Measurements from ENCODE around the gene SORCS2. TPM values are rescaled to one million over a fixed set of nuclear protein-coding genes. Genes with fewer than 3 reads are reported as not detected.

The SORCS2 gene
- total and polyA plus RNA-seq, 2 of the 13 experiments (the other 11 are each of a cell fraction or from before 2014, with no cell fraction given), result 0.82 to 1.0 TPM

GRCh38 chr4:7676398-7676922 lies 484.1 kb downstream of the SORCS2 start (continued):
- TF ChIP-seq, protein P1, sequence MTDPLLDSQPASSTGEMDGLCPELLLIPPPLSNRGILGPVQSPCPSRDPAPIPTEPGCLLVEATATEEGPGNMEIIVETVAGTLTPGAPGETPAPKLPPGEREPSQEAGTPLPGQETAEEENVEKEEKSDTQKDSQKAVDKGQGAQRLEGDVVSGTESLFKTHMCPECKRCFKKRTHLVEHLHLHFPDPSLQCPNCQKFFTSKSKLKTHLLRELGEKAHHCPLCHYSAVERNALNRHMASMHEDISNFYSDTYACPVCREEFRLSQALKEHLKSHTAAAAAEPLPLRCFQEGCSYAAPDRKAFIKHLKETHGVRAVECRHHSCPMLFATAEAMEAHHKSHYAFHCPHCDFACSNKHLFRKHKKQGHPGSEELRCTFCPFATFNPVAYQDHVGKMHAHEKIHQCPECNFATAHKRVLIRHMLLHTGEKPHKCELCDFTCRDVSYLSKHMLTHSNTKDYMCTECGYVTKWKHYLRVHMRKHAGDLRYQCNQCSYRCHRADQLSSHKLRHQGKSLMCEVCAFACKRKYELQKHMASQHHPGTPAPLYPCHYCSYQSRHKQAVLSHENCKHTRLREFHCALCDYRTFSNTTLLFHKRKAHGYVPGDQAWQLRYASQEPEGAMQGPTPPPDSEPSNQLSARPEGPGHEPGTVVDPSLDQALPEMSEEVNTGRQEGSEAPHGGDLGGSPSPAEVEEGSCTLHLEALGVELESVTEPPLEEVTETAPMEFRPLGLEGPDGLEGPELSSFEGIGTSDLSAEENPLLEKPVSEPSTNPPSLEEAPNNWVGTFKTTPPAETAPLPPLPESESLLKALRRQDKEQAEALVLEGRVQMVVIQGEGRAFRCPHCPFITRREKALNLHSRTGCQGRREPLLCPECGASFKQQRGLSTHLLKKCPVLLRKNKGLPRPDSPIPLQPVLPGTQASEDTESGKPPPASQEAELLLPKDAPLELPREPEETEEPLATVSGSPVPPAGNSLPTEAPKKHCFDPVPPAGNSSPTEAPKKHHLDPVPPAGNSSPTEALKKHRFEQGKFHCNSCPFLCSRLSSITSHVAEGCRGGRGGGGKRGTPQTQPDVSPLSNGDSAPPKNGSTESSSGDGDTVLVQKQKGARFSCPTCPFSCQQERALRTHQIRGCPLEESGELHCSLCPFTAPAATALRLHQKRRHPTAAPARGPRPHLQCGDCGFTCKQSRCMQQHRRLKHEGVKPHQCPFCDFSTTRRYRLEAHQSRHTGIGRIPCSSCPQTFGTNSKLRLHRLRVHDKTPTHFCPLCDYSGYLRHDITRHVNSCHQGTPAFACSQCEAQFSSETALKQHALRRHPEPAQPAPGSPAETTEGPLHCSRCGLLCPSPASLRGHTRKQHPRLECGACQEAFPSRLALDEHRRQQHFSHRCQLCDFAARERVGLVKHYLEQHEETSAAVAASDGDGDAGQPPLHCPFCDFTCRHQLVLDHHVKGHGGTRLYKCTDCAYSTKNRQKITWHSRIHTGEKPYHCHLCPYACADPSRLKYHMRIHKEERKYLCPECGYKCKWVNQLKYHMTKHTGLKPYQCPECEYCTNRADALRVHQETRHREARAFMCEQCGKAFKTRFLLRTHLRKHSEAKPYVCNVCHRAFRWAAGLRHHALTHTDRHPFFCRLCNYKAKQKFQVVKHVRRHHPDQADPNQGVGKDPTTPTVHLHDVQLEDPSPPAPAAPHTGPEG (CRISPR knock-in tag; IDR thresholded peaks at IDR 0.05), result no peak
- no peak for TF ChIP-seq JDP2 (CRISPR knock-in tag; IDR thresholded peaks at IDR 0.05; ENCODE audit: borderline replicate concordance)

DNA sequence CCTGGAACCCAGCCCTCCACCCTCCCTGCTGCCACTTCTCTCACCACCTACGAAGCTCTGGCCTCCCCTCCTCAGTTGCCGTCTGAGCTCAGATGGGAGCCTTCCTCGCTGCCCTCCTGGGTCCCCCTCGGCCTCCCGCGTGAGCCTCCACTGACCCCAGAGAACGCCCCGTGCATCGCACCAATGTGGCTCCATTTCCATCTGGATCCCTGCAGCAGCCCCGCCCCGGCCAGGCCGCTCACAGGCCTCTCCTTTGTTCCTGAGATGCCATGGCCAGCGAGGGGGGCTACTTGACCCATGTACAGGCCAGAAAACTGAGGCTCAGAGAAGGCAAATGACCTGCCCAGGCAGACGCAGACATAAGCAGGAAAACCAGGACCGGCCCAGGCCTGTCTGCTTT lies 484.7 kb downstream of the SORCS2 start:
- ChIA-PET POLR2A (no interaction called here), CTCF (ENCODE audit: low intra/inter-chr PET ratio, low total read pairs) (no interaction called here)
- Histone ChIP-seq H3K4me1 (ENCODE audit: insufficient read depth, low read length) (peaks cover 41% of the 10 kb centered on the region), H3K4me3 (replicated peaks in 1 of 3; ENCODE audit: insufficient read depth in 1 of 3, low read depth in 2 of 3, low read length in 3 of 3) (no peak overlapping the region), H3K27ac (ENCODE audit: extremely low read length, insufficient read depth, low read length) (no peak overlapping the region), H3K9me3 (ENCODE audit: low read length) (no peaks in the 10 kb centered on the region), H3K27me3 (ENCODE audit: control insufficient read depth in 1 of 2, insufficient read depth in 2 of 2, low read length in 2 of 2) (no peaks in the 10 kb centered on the region), H3K79me2 (ENCODE audit: insufficient read depth, low read length) (no peaks in the 10 kb centered on the region), H3K9ac (ENCODE audit: insufficient read depth, low read depth, low read length) (no peak overlapping the region), H3K4me2 (ENCODE audit: low read depth, low read length) (no peak overlapping the region), H3K36me3 (replicated peaks in 1 of 2; ENCODE audit: control insufficient read depth in 1 of 2, insufficient read depth in 2 of 2, low read length in 2 of 2) (no peaks in the 10 kb centered on the region), H2AFZ (ENCODE audit: low read length) (no peak overlapping the region), H4K20me1 (ENCODE audit: insufficient read depth, low read length) (no peaks in the 10 kb centered on the region)
- in situ Hi-C loops (cut with HindIII; ENCODE audit: extremely low pct_ligation_motif_present, low pct_unique_long_range_greater_than_20kb) (no loop called here), intact Hi-C loops (cut with micrococcal nuclease; ENCODE audit: unreplicated experiment) (no loop called here)
- no peak for ATAC-seq
- FAIRE-seq, result no peak
- TF ChIP-seq SOX5 (CRISPR knock-in tag; IDR thresholded peaks at IDR 0.05; ENCODE audit: borderline replicate concordance), result no peak
- TF ChIP-seq, protein P2, sequence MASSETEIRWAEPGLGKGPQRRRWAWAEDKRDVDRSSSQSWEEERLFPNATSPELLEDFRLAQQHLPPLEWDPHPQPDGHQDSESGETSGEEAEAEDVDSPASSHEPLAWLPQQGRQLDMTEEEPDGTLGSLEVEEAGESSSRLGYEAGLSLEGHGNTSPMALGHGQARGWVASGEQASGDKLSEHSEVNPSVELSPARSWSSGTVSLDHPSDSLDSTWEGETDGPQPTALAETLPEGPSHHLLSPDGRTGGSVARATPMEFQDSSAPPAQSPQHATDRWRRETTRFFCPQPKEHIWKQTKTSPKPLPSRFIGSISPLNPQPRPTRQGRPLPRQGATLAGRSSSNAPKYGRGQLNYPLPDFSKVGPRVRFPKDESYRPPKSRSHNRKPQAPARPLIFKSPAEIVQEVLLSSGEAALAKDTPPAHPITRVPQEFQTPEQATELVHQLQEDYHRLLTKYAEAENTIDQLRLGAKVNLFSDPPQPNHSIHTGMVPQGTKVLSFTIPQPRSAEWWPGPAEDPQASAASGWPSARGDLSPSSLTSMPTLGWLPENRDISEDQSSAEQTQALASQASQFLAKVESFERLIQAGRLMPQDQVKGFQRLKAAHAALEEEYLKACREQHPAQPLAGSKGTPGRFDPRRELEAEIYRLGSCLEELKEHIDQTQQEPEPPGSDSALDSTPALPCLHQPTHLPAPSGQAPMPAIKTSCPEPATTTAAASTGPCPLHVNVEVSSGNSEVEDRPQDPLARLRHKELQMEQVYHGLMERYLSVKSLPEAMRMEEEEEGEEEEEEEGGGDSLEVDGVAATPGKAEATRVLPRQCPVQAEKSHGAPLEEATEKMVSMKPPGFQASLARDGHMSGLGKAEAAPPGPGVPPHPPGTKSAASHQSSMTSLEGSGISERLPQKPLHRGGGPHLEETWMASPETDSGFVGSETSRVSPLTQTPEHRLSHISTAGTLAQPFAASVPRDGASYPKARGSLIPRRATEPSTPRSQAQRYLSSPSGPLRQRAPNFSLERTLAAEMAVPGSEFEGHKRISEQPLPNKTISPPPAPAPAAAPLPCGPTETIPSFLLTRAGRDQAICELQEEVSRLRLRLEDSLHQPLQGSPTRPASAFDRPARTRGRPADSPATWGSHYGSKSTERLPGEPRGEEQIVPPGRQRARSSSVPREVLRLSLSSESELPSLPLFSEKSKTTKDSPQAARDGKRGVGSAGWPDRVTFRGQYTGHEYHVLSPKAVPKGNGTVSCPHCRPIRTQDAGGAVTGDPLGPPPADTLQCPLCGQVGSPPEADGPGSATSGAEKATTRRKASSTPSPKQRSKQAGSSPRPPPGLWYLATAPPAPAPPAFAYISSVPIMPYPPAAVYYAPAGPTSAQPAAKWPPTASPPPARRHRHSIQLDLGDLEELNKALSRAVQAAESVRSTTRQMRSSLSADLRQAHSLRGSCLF (CRISPR knock-in tag; IDR thresholded peaks at IDR 0.05; ENCODE audit: borderline replicate concordance), result no peak
- TF ChIP-seq ZNF720 (CRISPR knock-in tag; IDR thresholded peaks at IDR 0.05), result no peak
- no peak for TF ChIP-seq GRHL1 (CRISPR knock-in tag; conservative IDR thresholded peaks at IDR 0.05)
- no peak for TF ChIP-seq ASH2L (IDR thresholded peaks at IDR 0.05; ENCODE audit: insufficient read length, low read depth, low read length)
- no peak for DNase-seq (ENCODE audit: low spot score)
- 86% methylated on average over 15 of the region's 15 CpGs for WGBS (ENCODE audit: low lambda C conversion rate)
- BruUV-seq (replicated peaks), result no TSS peak
